GM19328 (cell line): Measurements from ENCODE around the gene NUMB.

Experiments used
- ATAC-seq: cut with Tn5 transposase; IDR thresholded peaks from one replicate; pipeline ENCODE4 v1.9.1; 2021; ENCODE audit warnings: mild to moderate bottlenecking, moderate library complexity; ENCODE audit not compliant: unreplicated experiment

The NUMB gene

GRCh38 chr14:73458183-73458976, at the start of gene NUMB:
NUMB (minus strand) TSS chr14:73458546; CDS start chr14:73355751, 102,795 bp downstream.
- ATAC-seq = peak; percentile 96

- no peak for ATAC-seq
Observed at GRCh38 chr14:73503648-73504047, 45.3 kb upstream of the NUMB start.

GRCh38 chr14:73502017-73502619, 43.8 kb upstream of the NUMB start:
- ATAC-seq = no peak

- no peak for ATAC-seq
Observed at GRCh38 chr14:73500360-73500759, 42.0 kb upstream of the NUMB start.

GRCh38 chr14:73494593-73494992, 36.2 kb upstream of the NUMB start:
- no peak for ATAC-seq

- no peak for ATAC-seq
Observed at GRCh38 chr14:73492670-73493069, 34.3 kb upstream of the NUMB start.

GRCh38 chr14:73492043-73492552, 33.8 kb upstream of the NUMB start:
- ATAC-seq = no peak

GRCh38 chr14:73491256-73492042, 33.1 kb upstream of the NUMB start:
- ATAC-seq = peak; percentile 45

GRCh38 chr14:73489481-73490175, 31.3 kb upstream of the NUMB start:
- ATAC-seq = no peak

- no peak for ATAC-seq
Observed at GRCh38 chr14:73478684-73479083, 20.3 kb upstream of the NUMB start.

- peak; percentile 57 for ATAC-seq
Observed at GRCh38 chr14:73477618-73478266, 19.4 kb upstream of the NUMB start.

- no peak for ATAC-seq
Observed at GRCh38 chr14:73476451-73476931, 18.1 kb upstream of the NUMB start.

GRCh38 chr14:73474952-73475351, 16.6 kb upstream of the NUMB start:
- no peak for ATAC-seq

- ATAC-seq = no peak
Observed at GRCh38 chr14:73472185-73473114, 14.1 kb upstream of the NUMB start.

GRCh38 chr14:73471582-73472184, 13.3 kb upstream of the NUMB start:
- no peak for ATAC-seq

GRCh38 chr14:73468828-73469375, 10.6 kb upstream of the NUMB start:
- ATAC-seq = no peak

GRCh38 chr14:73467800-73468199, 9.5 kb upstream of the NUMB start:
- no peak for ATAC-seq

- ATAC-seq = no peak
Observed at GRCh38 chr14:73467377-73467776, 9.0 kb upstream of the NUMB start.
